NCI-H146 treated with DMSO at 0.1 percent for 48 hours (cell line): ENCODE results near the gene RNF2.
"Not testable (repeated sequence)": the region's sequence is repeated elsewhere in the genome, so short reads cannot be mapped to it uniquely, and the experiment has no call there.

Experiments used
- DNase-seq: peaks from one replicate; lab custom pipeline; 2025; ENCODE audit not compliant: unreplicated experiment; lab: John Stamatoyannopoulos, UW

RNF2 gene

DNA sequence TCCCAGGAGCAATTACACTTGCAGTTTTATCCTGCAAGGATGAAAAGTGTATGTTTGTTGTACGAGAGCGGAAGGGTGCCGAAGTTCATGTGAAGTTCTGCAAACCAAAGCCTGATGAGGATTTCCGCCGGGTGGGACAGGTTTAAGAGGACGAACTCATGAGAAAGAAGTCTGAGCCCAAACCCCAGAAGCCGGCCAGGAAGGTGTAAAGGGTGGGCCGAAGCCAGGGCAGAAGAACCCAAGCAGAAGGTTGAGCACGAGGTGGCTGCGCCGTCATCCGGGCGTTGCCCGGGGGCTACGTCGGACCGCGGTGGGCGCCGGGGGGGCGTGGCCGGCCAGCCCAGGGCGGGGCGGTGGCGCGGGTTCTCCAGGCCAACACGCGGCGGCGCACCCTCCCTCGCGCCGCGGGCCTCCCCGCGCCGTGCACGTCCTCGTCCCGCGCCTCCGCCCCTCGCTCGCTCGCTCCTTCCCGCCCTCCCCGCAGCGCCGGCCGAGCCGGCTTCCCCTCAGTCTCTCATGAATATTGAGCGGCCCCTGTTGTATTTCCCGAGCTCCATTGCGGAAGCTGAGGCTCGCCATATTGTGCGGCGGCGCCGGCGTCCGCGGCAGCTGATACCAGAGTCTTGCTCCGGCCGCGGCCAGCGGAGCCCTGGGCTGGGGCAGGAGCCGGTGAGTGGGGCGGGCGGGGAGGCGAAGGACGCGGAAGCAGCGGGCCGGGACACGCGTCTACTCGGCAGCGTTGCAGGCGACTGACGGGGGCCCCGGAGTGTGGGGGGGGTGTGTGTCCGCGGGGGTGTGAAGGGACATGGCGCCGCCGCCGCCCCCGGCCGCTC is at the start of gene RNF2:
Gene RNF2, plus strand, starts transcription at position 578 of the 833 bp plus-strand sequence. CDS start 41,996 bp downstream, outside the sequence.
- DNase-seq: peak; percentile 80

DNA sequence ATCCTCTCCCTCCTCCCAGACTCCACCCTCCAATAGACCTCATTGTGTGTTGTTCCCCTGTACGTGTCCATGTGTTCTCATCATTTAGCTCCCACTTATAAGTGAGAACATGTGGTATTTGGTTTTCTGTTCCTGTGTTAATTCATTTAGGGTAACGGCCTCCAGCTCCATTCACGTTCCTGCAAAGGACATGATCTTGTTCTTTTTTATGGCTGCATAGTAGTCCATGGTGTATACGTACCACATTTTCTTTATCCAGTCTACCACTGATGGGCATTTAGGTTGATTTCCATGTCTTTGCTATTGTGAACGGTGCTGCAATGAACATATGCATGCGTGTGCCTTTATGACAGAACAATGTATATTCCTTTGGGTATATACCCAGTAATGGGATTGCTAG is 45.4 kb upstream of the RNF2 start:
- not testable (repeated sequence) for DNase-seq

DNA sequence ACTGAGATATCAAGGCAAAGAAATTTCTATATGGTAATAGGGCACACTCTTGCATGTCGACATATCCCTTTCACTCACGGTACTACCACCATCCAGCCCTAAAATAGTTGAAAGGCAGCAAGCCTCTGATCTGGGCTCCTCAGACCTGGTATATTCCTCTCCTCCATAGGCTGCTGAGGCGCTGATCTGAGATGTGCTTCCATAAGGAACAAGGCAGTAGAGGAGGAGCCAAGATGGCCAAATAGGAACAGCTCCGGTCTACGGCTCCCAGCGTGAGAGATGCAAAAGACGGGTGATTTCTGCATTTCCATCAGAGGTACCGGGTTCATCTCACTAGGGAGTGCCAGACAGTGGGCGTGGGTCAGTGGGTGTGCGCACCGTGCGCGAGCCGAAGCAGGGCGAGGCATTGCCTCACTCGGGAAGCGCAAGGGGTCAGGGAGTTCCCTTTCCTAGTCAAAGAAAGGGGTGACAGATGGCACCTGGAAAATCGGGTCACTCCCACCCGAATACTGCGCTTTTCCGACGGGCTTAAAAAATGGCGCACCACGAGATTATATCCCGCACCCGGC is 44.0 kb upstream of the RNF2 start:
- DNase-seq: not testable (repeated sequence)

GRCh38 chr1:185008838-185009237 is 36.5 kb upstream of the RNF2 start:
- DNase-seq: peak; percentile 86

- DNase-seq: no peak
Observed at GRCh38 chr1:185010361-185010760, 35.0 kb upstream of the RNF2 start.

DNA sequence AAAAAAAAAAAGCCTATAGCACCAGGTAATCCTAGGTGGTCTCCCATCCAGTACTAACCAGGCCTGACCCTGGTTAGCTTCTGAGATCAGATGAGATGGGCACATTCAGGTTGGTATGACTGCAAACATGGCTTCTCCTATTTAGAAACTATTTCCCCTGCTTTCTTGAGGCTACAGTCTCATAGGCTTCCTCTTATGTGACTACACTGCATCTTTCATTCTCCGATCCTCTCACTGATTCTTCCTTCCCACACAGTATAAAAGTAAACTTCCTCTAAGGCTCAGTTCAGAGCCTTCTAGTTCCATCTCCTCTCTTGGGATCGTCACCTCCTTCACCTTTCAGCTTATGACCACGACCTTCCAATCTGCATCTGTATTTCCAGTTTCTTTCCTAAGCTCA is 30.4 kb upstream of the RNF2 start:
- no peak for DNase-seq

GRCh38 chr1:185015631-185016030 is 29.7 kb upstream of the RNF2 start:
- DNase-seq: no peak

DNA sequence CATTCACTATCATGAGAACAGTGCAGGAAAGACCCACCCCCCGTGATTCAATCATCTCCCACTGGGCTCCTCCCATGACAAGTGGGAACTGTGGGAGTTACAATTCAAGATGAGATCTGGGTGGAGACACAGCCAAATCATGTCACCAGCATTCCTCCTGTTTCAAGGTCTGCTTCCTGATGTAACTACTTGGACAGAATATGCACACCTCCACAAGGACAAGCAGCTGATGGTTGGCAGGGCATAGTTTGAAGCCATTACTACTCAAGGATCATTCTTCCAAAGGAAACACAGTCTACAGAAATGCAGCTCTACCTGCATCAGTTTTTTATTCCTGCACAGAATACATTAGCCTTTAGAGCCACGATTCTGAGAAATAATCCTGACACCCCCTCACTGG is 28.5 kb upstream of the RNF2 start:
- DNase-seq: no peak

DNA sequence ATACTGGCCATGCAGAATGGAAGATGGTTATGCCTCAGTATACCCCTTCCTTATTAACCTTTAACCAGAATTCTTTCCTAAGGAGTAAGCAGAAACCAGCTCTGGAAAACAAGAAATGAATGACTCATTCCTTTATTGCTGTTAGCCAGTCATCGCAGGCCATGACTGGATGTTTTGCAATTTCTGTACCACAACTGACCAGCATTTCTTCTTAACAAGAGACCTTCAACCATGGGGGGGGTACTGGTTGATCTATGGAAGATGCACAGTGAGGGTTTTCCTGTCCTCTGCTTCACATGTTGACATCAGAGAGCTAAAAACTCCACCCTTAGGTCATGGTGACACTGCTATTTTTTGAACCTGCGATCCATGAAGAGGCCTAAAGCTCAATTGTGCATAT is 28.0 kb upstream of the RNF2 start:
- DNase-seq: no peak

- no peak for DNase-seq
Observed at GRCh38 chr1:185017966-185018365, 27.4 kb upstream of the RNF2 start.

DNA sequence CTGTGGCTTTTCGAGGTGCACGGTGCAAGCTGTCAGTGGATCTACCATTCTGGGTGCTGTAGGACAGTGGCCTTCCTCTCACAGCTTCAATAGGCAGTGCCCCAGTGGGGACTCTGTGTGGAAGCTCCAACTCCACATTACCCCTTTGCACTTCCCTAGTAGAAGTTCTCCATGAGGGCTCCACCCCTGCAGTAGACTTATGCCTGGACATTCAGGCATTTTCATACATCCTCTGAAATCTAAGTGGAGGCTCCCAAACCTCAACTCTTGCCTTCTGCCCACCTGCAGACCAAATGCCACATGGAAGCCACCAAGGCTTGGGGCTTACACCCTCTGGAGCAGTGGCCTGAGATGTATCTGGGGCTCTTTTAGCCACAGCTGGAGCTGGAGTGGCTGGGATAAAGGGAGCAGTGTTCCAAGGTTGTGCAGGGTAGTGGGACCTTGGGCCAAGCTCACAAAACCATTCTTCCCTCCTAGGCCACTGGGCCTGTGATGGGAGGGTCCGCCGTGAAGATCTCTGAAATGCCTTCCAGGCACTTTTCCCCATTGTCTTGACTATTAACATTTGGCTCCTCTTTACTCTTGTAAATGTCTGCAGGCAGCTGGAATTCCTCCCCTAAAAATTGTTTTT is 18.0 kb upstream of the RNF2 start:
- no peak for DNase-seq

GRCh38 chr1:185033686-185034085 is 11.7 kb upstream of the RNF2 start:
- no peak for DNase-seq

- DNase-seq: no peak
Observed at GRCh38 chr1:185035258-185035657, 10.1 kb upstream of the RNF2 start.

- DNase-seq: no peak
Observed at GRCh38 chr1:185038813-185039376, 6.5 kb upstream of the RNF2 start.

- no peak for DNase-seq
Observed at GRCh38 chr1:185039726-185040407, 5.5 kb upstream of the RNF2 start.

DNA sequence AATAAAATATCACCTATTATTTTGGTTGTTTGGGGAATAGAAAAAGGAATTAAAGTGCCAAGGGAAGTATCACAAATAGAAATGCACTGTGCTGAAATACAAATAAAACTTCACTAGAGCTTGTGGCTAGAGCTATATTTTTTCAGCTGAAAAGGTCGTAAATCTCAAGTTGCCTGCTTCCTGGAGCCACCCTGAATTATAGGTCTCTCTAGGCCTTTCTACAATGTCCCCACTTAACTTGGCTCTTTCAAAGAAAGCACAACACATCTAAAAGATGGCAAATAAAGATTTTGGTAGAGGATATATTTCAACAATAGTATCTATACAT is 5.0 kb upstream of the RNF2 start:
- DNase-seq: no peak

DNA sequence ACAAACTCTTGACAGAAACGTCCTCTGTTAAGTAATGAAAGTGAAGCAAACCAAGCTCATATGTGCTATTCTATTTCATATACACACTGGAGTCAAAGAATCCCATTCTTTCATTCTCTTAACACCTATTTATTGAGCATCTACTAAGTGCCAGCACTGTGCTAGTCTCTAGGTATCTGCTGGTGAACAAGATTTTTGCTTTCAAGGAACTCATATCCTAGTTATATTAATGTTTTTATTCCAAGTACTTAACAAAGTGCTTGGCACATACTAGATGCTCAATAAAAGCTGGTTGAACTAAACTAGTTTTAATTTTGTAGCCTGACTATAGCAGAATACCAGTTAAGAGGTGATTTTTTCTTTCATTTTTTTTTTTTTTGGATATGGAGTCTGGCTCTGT is 3.6 kb upstream of the RNF2 start:
- no peak for DNase-seq

DNA sequence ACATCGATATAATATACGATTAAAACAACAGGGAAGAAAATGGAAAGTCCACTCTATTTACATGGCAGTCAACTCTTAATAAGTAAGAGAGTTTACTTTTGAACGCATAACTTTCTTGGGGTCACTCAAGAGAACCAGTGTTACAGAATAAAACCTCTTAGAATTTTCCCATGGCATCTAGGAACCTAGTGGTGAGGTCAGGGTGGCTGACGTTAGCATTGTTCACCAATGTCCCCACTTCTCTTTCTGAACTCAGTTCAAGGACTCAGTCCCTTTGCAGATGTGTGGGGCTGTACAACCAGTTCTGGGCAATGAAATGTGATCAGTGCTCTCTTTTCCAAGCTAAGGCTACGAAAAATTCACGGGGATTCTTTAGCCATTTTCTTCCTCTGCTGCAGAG is 2.6 kb upstream of the RNF2 start:
- DNase-seq: no peak

- no peak for DNase-seq
Observed at GRCh38 chr1:185044387-185044786, 971 bp upstream of the RNF2 start.

DNA sequence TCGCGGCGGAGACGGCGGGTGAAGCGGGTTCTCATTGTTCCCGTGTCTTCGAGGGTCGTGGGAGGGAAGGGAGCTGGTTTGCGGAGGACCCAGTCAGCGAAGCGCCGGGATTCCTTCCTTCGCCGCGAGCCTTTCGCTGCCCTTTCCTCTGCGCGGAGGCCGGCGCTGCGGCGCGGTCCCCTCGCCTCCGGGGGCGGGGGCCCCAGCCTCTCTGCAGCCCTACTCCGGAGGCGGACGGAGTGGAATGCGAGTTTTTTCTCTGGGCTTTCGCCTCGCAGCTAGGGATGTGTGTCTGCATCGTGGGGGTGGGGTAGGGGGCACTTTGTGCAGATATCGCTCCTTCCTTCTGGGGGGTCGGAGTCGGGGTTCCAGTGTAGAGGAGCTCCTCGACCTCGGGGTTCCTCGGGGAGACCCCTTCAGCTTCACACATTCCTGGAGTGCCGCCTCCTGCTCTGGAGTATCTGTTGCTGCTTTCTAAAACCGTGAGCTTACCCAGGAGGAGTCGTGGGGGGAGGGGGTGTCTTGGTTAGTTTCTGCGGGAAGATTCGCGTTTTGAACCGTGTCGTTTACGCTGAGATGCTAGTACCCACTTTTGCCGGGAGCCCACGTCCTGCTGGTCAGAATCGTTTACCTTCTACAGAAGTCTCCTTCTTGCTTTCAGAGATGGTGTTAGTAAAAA is 595 bp downstream of the RNF2 start:
- peak; percentile 33 for DNase-seq

DNA sequence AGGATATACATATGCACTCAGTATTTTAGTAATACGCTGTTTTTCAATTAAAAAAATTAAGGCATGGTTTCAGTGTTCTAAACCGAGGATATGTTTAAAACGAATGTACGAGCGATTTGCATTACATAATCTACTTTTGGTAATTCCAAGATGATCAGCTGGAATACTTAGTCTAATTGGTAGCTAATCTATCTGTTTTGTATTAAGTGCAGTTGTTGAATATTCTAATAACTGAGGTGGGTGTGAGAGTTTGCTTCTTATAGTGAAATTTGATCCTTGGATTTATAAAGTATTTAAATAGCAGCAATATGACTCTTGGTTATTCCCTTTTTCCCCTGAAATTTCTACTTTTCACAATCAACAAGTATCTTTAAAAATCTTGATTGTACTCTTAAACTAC is 1.3 kb downstream of the RNF2 start:
- no peak for DNase-seq
